Measurements from ENCODE around the gene RIMS1.

RIMS1 gene

GRCh38 chr6:71886184-71887005, at the start of gene RIMS1:
Gene RIMS1 (plus strand): TSS chr6:71886550. CDS start chr6:71887024, 474 bp downstream.
- FAIRE-seq = no peak

GRCh38 chr6:71851214-71851613, 35.1 kb upstream of the RIMS1 start:
- FAIRE-seq = no peak

DNA sequence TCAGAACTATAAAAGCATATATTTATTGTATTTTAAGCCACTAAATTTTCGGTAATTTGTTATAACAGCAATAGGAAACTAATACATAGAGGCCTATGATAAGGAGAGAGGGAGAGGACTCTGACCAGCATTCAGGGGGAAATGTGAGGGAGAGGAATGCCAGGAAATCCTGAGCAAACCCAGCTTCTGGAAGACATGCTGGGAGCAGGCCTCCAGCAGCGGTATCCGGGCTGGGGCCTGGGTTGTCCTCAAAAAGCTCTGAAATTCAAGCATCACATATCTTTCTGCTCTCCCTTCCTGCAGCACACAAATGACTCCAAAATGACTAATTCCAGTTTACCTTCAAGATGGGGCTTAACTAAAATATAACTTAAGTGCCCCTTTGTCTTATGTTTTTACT, 33.4 kb upstream of the RIMS1 start:
- no peak for FAIRE-seq

- FAIRE-seq = no peak
Observed at GRCh38 chr6:71855406-71855805, 30.9 kb upstream of the RIMS1 start.

- FAIRE-seq = no peak
Observed at GRCh38 chr6:71879016-71879415, 7.3 kb upstream of the RIMS1 start.

DNA sequence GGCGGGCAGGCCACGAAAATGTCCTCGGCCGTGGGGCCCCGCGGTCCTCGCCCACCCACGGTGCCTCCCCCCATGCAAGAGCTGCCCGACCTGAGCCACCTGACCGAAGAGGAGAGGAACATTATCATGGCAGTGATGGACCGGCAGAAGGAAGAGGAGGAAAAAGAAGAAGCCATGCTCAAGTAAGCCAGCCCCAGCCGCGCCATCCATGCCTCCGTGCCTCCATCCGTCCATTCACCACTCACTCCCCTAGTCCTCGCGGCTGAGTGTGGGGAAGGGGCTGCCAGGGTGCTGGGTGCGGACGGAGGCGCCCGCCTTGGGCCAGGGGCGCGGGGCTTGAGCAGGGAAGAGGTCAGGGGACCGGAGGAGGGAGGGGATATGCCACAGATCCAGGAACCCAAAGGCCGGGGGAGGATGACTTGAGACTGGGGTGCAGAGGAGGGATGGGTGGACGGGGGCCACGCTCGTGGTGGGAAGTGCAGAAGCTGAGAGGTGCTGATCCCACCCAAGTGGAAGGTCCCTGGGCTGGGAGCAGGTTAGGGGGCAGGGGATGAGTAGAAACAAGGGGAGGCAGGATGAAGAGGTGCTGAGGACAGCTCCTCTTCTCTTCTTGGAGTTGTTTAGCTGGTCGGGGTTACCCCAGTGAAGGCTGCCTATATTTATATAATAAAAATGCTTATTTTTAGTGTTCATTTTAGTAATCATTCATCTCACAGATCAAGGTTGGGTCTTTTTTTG, 825 bp downstream of the RIMS1 start:
- no peak for FAIRE-seq

DNA sequence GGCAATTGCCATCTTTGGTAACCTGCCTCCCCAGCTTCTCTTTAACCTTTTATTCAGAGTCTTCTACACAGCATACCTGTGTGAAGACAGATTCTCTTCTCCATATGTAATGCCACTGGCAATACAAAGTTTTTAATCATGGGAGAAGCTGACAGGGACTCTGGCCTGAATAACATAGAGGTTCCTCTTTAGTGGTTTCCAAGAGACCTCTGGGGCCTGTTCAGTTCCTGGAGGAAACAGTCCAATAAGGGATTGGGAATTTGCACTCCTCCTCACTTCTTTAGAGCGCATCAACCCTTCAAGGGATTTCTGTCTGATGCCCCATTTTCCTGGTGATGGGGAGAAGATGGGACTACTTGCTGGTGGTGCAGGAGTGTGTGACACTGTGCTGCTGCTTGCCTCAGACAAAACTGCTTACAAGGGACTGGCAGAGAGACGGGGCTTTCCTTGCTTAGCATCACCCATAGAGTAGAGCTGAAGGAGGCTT, 1.4 kb downstream of the RIMS1 start:
- FAIRE-seq = no peak

DNA sequence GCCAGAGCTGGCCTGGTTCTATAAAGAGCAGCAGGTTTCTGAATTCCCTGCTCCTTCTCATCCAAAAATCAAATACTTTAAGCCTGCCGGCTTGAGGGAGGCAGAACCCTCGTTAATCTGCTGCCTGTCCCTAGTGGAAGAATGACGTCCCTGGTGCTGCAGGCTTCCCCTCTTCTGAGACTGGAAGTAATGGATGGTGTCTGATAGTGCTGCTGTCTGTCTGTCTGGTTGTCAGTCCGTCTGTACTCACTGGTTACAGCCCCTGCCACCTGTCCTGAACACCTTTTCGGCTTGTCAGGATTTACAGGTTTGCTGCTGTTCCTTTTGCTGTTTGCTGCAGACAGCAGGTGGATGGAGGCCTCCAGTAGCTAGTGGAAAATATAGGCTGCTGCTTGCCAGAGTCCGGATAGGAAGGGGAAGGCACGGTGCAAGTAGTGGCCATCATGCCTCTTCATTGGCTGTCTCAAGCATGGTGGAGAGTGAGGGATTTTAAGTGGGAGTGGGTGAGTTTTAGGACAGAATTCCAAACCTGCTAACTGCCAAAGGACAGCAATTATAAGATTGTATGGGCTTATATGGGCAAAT, 2.5 kb downstream of the RIMS1 start:
- FAIRE-seq = no peak

DNA sequence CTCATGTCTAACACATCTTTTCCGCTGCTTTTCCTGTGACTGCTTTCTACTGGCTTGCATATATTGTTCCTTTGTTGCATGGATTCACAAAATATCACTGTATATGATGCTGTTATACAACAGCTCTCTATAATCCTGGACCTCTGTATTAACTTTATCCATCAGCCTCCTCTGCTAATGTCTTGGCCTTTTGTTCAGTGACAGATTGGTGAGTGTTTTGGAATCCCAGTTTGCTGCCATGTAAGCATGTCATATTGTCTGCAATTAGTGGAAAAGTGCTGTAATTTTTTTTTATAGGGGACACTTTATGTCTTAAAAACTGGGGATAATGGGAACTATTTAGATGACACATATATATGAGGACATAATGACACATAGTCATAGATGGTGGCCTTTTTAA, 3.0 kb downstream of the RIMS1 start:
- FAIRE-seq = no peak

- FAIRE-seq = no peak
Observed at GRCh38 chr6:71892641-71893040, 6.3 kb downstream of the RIMS1 start.

DNA sequence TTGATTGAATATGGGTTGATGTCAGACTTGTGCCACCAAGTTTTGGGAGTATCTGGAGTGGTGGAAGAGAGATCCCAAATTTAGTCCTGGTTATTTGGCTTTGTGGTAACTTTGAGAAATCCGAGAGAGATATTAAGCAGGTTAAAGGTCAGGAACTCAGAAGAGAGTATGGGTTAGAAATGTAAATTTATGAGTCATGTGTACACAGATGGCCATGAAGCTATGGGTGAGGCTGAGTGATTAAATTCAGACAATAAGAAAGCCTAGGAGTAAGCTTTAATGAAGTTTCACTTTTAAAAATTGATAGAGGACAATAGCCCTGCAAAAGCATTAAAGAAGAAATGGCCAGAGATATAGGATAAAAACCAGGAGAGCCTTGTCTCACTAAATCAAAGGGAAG, 14.3 kb downstream of the RIMS1 start:
- FAIRE-seq = no peak

- FAIRE-seq = no peak
Observed at GRCh38 chr6:71902261-71902660, 15.9 kb downstream of the RIMS1 start.

GRCh38 chr6:71906813-71907212, 20.5 kb downstream of the RIMS1 start:
- no peak for FAIRE-seq

GRCh38 chr6:71908162-71908765, 21.9 kb downstream of the RIMS1 start:
- no peak for FAIRE-seq

GRCh38 chr6:71913444-71914234, 27.3 kb downstream of the RIMS1 start:
- FAIRE-seq = no peak

DNA sequence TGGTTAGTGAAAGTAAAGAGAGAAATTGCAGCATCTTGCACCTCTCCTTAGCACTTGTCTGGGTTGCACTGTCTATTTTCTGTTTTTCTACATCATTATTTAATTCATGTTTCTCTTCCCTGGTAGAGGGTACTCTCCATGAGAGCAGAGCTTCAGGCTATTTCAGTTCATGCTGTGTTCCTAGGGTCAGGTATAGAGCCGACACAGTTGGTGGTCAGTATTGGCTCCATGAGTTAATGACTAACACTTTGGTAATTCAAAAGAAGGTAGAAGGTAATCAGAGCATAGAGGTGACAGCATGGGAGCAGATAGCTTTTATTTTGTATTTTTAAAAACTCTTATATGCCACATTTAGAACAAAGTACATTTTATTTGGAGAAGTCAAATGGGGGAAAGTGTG, 42.7 kb downstream of the RIMS1 start:
- FAIRE-seq = no peak

- no peak for FAIRE-seq
Observed at GRCh38 chr6:71933881-71934280, 47.5 kb downstream of the RIMS1 start.

GRCh38 chr6:71965404-71965803, 79.1 kb downstream of the RIMS1 start:
- FAIRE-seq = no peak

DNA sequence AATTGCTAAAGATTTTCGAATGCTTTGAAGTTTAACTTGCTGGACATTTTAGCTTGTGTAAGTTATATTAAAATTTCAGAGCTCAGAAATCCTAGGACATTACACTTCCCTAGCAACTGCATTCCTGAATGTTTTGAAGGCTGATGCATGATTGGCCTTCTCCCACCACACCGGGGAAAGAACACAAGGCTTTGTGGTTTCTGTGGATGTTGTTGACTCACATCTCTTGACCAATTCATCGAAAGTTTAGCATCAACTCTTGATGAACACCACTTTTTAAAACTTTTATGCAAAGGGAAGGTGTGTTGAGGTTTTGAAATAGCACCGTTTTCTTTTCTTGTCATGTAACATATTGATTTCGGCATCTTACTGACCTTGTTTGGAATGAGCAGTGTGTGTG, 81.1 kb downstream of the RIMS1 start:
- FAIRE-seq = no peak

DNA sequence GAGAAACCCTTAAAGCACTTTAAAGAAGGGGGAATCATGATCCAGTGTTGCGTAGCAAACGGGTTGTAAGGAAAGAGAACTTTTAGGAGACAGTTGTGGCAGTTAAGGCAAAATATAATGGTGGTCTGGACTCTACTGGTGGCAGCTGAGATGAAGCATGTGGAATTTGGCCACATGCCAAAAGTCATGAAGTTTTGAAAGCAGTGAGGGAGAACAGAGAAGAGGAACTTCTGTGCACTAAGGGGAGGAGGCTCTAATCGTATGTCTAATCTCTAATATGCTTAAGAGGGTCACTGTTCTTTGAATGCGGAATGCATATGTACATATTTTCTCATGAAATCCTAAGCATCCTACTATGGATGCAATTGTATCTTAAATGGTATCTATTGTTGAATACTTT, 91.5 kb downstream of the RIMS1 start:
- no peak for FAIRE-seq

GRCh38 chr6:71979911-71980310, 93.6 kb downstream of the RIMS1 start:
- no peak for FAIRE-seq

GRCh38 chr6:71982389-71982788, 96.0 kb downstream of the RIMS1 start:
- no peak for FAIRE-seq

DNA sequence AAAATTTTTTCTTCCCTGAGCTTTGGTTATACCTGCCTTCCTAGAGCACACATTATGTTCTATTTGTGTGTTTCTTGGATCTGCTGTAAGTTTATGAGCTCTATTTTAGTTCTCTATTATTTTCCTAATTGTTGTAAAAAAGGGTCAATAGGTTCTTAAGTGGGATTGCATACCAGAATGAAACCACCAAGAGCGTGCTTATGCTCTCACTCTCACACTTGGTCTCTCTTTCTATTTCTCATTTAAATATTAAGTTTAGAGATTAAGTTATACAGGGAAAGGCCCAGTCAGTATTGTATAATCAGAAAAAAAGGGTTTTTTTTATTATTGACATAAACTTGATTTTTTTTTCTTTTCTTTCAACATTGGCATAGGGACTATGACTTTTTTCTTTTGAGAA, 96.8 kb downstream of the RIMS1 start:
- no peak for FAIRE-seq

Data from TTC549 (cell line).